MM.1S (cell line): ENCODE measurements around the gene RNF149.

Experiments used
- EZH2 ChIP-seq: fragments of 300-600 bp; sonication (generic); optimal IDR thresholded peaks from 2 replicates; pipeline ENCODE3; 2017; ENCODE audit warnings: low read depth, mild to moderate bottlenecking, antibody characterized with exemption, low read length, mixed read lengths
- TF ChIP-seq, protein P1 (sequence below): fragments of 300-600 bp; sonication (generic); IDR thresholded peaks from 2 replicates; pipeline ENCODE4 v1.5.1; 2016; ENCODE audit warnings: antibody characterized with exemption, low read length, mixed read lengths

DNA sequence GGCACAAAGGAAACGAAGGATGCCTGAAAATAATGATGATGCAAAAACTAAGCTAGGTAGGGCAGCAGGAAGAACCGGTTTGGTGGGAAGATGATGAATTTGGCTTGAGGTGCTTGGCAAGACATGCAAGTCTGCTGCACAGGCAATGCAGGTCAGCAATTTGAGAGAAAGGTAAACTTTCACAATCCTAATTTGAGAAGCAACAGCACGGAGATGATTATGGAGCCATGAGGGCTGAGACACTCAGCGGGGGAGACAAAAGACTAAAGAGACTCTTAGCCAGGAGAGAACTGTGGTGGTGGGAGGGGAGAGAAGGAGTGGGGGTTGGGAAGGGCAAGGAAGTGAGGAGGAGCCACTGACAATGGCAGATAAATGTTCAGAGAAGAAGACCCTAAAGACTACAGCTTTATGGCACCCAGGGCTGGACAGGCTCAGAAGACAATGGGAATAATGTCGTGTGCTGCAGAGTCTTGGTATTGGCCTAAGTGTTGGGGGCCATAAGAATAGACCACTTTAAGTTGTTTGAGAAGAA lies 19.4 kb upstream of the RNF149 start:
- TF ChIP-seq, protein P1, sequence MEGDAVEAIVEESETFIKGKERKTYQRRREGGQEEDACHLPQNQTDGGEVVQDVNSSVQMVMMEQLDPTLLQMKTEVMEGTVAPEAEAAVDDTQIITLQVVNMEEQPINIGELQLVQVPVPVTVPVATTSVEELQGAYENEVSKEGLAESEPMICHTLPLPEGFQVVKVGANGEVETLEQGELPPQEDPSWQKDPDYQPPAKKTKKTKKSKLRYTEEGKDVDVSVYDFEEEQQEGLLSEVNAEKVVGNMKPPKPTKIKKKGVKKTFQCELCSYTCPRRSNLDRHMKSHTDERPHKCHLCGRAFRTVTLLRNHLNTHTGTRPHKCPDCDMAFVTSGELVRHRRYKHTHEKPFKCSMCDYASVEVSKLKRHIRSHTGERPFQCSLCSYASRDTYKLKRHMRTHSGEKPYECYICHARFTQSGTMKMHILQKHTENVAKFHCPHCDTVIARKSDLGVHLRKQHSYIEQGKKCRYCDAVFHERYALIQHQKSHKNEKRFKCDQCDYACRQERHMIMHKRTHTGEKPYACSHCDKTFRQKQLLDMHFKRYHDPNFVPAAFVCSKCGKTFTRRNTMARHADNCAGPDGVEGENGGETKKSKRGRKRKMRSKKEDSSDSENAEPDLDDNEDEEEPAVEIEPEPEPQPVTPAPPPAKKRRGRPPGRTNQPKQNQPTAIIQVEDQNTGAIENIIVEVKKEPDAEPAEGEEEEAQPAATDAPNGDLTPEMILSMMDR = no peak
- no peak for TF ChIP-seq EZH2
